CD4-positive, alpha-beta T cell treated with Interleukin-10 for 1 hour (primary cell): Measurements from ENCODE around the gene ISLR2.
"Not testable (repeated sequence)": the region's sequence is repeated elsewhere in the genome, so short reads cannot be mapped to it uniquely, and the experiment has no call there.

Experiments
- DNase-seq: peaks from one replicate; pipeline ENCODE4 v3.0.0-alpha.2; 2020

ISLR2 gene

DNA sequence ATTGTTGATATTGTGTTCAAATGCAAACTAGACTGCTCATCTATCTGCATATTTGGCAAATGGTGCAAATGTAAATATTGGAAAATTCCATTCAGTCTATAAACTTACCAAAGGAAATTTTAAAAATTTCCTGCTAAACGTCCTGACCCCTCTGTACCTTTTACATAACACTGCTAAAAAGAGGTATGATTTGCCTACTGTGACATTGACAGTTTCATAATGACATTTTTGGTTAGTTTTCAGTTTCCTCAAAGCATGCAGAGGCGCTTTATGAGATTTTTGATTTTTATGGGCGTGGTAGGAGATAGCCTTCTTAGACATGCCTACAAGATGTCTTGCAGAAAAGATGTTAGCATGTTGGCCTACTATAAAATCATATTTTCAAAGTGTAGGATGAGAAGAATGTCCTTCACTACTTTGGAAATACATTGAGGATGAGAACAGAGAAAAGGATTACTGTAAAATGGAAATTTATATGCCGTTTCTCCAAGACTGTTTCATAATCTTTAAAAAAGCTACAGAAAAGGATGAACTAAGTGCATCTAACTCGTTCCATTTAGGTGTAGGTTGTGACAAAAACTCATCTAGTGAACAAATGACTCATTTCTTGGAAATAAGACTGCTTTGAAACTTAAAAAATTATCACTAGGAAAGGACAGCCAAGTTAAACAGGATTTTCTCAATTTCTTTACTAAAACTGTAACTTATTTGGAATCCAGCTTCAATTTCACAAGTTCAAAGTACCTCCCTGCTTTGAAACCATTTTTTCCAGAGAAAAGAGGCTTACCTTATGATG is 28.7 kb downstream of the ISLR2 start:
- DNase-seq: no peak

DNA sequence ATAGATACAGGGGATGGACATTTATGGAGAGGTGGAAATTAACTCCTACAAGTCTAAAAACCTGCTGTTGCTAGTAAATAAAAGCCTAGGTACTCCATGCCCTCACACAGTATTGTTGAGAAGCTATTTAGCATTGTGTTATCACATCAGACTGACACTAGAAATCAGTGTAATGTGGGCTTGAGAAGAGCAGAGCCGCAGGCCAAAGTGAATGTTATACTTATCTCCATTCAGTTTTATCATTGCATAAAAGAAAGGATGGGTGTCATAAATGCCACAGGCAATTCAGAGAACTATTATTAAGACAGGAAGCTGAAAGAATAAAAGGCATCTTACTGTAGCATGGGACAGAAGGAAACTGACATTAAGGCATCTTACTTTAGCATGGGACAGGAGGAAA is 29.4 kb downstream of the ISLR2 start:
- no peak for DNase-seq

DNA sequence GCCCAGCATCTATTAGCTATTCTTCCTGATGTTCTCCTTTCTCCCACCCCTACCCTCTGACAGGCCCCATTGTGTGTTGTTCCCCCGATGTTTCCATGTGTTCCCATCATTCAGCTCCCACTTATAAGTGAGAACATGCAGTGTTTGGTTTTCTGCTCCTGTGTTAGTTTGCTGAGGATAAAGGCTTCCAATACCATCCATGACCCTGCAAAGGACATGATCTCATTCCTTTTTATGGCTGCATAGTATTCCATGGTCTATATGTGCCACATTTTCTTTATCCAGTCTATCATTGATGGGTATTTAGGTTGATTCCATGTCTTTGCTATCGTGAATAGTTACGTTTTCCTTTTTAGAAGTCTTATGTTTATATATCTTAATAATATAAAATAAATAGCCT is 30.0 kb downstream of the ISLR2 start:
- DNase-seq: not testable (repeated sequence)

DNA sequence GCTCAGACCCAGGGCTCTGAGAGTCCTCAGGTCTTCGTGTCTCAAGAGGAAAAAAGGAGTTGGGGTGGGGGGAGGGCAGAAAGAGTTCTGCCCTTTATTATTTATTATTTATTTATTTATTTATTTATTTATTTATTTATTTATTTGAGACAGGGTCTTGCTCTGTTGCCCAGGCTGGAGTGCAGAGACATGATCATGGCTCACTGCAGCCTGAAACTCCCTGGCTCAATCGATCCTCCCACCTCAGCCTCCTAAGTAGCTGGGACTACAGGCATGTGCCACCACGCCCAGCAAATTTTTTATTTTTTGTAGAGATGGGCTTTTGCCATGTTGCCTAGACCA is 31.8 kb downstream of the ISLR2 start:
- not testable (repeated sequence) for DNase-seq

DNA sequence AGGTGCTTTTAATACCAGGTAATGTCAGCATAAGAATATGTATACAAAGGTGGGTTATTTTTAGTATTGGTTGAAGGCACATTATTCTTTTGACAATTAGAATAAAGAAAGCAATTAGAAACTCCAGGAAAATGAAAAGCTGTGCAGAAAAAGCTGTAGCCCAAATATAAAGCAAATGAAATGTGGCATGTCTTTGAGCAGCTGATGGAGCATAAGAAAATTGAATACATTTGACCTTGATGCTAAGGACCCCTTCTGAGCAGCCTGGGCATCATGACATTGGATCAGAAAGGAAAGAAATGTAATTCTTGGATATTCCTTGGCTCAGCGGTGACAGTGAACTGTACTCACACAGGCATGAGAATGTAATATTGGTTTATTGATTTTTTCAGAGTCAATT is 35.1 kb downstream of the ISLR2 start:
- DNase-seq: no peak

DNA sequence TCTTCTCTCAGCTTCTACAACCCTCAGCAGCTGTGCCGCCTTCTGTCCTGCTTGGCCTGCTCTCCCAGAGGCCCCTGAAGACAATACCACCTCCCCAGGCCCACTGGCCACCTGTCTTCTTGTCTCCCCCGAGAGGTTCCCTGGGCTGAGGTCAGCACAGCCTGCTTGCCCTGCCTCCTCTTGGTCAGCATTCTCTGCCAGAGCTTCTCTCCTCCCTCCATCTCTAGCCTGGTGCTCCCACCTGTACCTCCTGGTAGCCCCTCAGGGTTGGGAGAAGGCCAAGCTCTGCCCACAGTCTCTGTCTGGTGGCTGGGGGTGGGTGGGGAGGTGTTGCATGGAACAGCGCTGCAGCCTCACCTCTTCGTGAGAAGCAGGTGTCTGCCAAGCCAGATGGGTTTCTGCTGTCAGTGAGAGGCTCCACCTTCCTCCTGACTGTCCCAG is 37.5 kb downstream of the ISLR2 start:
- DNase-seq: no peak

DNA sequence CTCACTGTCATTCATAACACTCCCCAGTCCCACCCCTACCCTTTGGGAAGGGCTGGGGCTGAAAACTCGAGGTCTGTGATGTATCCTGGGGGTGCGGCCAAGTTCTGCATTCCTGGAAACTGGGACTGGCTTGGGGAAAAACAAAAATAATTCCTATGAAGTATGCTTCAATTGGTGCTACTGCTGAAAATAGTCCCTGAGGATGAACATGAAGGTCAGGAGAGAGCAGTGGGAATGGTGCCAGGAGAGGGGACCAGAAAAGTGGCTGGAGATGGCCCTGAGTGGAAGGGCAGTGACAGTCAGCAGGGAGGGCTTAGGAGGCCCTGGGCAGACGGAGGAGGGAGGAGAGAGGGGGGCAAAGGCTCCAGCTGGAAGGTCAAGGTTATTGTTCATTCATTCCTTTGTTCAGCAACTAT is 38.3 kb downstream of the ISLR2 start:
- DNase-seq: no peak

DNA sequence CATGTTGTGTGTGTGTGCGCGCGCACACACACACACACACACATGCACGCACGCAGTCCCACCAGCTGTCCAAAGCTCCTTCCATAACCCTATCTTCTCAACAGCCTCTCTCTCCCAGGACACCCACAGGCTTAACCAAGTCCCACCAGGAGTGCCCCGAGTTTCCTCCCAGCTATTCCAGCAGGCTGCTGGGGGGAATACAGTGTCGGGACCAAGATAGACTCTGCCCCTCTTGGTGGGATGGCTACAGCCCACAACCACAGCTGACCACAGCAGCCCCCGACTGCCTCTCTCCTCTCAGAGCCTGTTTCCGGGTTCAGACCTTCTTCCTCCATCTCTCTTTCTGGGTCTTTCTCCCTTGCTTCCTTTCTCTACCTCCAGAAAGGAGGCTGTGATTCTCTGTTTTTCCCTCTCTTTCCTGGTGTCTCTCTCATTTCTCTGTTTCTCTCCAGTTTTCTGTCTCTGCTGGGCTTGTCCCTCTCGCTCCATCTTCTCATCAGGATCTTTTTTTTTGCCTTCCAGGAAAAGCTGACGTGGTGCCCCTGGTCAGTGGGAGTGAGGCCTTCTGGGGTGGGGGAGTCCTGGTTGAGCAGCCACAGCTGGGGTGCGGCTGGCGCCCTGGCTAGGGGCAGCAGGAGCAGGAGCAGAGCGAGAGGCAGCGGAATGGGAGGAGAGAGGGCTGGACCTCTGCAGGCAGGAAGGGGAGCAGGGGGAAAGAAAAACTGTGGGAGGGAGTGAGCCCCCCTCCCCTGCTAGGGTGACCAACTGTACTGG is 39.9 kb downstream of the ISLR2 start:
- DNase-seq: no peak

DNA sequence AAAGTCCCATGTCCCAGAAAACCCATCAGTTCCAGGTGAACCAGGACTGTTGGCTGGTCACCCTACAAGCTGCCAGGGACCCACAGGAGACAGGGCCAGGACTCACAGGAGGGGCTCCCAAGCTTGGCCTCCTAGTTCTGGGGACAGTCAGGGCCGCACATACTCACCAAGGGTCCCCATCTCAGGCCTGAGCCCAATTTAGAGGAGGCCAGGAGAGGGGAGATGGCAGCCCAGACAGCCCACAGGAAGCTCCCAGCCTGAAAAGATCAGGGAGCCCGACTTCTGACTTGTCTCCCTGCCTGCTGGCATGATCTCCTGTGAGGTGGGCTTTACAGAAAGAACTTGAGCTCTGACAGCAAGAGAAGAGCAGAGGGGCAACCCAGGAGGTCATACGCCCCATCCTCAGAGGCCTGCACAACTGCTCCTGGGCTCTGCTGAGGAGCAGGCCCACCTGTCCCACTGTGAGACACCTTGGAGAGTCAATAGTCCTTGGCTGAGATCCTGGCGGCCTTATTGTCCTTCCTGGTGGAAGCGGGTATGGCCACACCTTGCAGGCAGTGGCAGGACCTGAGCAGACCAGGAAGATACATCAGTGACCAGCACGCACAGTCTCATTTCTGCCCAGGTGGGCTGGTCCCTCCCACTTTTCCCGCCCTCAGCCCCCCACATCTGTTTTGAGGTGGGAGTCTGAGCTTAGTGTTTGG is 40.6 kb downstream of the ISLR2 start:
- no peak for DNase-seq

DNA sequence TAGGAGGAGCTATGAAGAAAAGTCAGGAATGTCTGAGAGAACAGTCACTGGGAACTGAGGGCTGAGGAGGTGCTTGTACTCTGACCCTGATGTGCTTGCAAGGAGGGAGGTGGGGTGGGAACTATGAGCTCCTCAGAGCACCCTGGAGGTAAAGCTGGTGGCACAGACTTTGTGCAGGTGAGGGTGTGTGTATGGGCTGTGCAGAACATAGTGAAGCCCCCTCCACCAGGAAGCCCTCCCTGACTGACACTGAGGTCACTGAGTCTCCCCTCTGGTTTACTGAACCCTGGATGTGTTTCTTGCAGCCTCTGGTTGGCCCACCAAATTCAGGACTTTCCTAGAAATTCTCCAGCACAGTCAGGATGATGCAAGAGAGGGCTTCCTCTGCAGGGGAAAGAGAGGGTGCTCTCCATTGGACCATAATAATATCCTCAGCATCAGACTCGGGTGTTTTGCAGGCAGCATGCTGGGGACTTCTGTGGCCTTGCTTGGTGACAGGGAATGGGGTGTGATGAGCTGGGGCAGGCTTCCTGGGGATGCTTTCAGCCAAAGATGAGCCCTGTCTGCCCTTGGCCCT is 41.7 kb downstream of the ISLR2 start:
- no peak for DNase-seq

DNA sequence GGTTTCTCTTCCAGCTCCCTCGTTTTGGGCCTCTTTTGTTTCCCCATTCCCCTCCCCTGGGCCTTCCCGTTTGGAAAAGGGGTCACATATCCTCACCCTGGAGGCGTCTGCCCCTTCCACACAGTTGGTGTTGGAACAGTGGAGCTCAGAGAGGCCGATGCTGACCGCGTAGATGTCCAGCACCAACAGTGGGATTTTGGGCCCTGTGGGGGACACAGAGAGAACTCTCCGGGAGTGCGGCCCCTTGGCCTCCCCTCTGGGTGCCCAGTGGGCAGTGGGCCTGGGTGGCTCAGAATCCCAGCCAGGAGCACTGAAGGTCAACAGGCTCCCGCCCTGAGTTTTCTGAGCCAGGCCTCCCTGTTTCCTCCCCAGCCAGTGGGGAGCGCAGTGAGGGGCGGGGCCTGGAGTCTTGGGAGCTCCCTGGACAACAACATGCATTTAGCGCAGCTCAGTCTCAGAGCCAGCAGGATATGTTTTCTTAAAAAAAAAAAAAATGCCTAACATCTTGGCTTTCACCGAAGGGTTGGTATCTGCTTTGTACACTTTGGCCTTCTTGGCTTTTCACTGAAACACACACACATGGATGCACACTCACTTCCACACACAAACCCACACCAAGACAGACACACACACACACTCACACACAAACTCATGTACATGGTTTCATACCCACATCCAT is 42.5 kb downstream of the ISLR2 start:
- no peak for DNase-seq

DNA sequence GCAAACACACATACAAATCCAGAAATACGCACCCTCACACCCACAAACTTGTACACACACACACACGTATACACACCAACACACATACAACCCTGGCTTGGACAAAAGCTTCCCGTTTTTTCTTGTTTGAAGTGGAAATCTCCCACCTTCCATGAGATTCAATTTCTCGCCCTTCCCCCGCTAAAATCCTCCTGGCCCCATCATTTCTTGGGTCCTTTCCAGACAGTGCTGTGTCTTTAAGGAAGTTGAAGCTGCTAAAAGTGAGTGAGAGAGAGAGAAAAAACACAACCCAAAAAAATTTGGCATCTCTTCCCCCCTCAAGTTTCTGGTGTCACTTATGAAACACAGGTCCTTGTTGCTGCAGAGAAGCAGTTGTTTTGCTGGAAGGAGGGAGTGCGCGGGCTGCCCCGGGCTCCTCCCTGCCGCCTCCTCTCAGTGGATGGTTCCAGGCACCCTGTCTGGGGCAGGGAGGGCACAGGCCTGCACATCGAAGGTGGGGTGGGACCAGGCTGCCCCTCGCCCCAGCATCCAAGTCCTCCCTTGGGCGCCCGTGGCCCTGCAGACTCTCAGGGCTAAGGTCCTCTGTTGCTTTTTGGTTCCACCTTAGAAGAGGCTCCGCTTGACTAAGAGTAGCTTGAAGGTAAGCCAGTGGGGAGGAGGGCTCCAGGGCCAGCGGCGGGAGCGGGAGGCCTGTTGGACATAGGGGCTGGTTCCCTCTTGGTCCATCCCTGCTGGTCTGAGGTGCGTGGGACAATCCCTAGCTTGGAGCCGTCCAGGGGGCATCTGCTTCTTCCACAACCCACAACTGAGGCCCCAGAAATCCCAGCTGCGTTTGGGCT is 43.2 kb downstream of the ISLR2 start, which contains the start of gene ISLR:
TSS of gene ISLR (plus strand) at position 331 of the 839 bp plus-strand sequence. CDS start 1,149 bp downstream, outside the sequence.
- DNase-seq: no peak

DNA sequence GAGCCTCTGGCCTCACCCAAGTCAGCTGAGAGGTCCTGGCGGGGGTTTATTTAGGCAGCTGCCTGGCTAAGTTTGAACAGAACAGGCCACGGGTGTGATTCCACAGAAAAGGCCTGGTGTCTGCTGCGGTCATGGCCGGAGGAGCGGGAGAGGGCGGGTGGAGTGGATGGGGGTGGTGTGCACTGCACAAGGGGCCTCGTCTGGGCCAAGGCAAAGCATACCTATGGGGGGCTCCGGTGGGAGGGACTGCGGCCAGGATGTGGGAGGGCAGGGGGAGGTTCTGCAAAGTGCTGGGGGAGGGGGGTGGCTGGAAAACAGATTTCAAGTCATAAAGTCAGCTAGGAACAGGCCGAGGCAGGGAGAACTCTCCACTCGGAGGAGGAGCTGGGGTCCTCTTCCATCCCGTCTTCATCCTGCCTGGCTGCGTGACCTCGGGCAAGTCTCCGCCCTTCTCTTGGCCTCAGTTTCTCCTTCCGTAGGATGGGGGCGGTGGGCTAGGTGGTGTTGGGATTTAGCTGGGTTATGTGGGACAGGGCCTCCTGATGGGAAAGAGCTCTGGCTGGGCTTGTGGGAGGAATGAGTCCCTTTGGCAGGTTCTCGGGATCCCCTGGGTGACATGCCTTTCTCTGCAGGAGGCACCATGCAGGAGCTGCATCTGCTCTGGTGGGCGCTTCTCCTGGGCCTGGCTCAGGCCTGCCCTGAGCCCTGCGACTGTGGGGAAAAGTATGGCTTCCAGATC is 44.0 kb downstream of the ISLR2 start:
- no peak for DNase-seq

DNA sequence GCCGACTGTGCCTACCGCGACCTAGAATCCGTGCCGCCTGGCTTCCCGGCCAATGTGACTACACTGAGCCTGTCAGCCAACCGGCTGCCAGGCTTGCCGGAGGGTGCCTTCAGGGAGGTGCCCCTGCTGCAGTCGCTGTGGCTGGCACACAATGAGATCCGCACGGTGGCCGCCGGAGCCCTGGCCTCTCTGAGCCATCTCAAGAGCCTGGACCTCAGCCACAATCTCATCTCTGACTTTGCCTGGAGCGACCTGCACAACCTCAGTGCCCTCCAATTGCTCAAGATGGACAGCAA is 44.5 kb downstream of the ISLR2 start:
- DNase-seq: no peak

DNA sequence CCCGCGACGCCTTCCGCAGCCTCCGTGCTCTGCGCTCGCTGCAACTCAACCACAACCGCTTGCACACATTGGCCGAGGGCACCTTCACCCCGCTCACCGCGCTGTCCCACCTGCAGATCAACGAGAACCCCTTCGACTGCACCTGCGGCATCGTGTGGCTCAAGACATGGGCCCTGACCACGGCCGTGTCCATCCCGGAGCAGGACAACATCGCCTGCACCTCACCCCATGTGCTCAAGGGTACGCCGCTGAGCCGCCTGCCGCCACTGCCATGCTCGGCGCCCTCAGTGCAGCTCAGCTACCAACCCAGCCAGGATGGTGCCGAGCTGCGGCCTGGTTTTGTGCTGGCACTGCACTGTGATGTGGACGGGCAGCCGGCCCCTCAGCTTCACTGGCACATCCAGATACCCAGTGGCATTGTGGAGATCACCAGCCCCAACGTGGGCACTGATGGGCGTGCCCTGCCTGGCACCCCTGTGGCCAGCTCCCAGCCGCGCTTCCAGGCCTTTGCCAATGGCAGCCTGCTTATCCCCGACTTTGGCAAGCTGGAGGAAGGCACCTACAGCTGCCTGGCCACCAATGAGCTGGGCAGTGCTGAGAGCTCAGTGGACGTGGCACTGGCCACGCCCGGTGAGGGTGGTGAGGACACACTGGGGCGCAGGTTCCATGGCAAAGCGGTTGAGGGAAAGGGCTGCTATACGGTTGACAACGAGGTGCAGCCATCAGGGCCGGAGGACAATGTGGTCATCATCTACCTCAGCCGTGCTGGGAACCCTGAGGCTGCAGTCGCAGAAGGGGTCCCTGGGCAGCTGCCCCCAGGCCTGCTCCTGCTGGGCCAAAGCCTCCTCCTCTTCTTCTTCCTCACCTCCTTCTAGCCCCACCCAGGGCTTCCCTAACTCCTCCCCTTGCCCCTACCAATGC is 45.1 kb downstream of the ISLR2 start:
- no peak for DNase-seq

DNA sequence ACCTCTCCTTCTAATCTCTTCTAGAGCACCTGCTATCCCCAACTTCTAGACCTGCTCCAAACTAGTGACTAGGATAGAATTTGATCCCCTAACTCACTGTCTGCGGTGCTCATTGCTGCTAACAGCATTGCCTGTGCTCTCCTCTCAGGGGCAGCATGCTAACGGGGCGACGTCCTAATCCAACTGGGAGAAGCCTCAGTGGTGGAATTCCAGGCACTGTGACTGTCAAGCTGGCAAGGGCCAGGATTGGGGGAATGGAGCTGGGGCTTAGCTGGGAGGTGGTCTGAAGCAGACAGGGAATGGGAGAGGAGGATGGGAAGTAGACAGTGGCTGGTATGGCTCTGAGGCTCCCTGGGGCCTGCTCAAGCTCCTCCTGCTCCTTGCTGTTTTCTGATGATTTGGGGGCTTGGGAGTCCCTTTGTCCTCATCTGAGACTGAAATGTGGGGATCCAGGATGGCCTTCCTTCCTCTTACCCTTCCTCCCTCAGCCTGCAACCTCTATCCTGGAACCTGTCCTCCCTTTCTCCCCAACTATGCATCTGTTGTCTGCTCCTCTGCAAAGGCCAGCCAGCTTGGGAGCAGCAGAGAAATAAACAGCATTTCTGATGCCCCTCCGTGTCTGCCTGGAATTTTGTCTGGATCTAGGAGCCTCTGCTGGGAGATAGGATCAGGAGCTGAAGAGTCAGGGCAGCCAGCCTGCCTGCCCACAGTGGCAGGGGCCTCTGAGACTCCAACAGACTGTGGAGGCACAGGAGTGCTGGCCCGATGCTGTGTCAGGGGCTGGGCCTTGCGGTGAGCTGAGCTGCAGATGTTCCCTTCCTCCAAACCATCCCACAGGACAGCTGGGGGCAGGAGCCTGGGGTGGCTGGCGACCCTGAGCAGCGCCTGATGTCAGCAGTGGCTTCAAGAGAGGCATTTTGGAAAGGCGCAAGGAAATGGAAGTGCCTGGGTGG is 46.2 kb downstream of the ISLR2 start:
- no peak for DNase-seq

DNA sequence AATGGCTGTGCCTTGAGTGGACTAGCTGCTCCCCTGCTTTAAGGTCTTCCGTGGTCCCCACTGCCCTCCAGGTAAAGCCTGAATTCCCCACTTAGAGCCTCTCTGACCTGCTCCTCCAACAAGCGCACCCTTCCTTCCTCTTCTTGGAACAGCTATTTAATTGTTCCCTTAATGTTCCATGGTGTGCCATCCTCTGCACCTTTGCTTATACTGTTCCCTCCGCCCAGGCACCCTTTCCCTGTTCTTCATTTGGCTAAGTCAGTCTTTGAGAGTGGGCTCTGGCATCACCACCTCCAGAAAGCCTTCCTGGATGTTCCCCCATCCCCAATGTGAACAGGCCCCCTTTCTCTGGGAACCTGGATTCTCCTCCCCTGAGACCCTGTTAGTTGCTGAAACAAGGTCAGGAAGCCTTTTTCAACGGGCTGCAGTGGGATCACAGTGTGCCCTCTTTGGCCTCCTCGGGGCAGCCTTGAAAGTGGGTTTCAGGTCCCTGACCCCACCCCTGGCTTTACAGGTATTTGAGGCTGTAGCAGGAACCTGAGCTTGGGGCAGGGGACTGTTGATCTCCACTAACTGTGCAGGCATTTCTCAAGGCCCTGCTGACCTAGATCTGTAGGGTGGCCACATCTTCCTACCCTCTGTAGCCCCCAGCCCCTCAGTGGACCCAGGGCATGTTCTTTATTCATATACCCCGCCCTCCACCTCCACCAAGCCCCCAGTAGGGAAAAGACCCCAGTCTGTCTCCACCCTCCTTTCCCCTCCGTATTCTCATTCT is 48.1 kb downstream of the ISLR2 start:
- DNase-seq: no peak
